SU-DHL-6 (cell line): ENCODE measurements around the gene SPINT3.

Experiments used
- H2AFZ ChIP-seq: fragments of 200-600 bp; sonication (generic); 2 replicates; pipeline ENCODE4 v1.6.1; 2014; ENCODE audit warnings: low read depth, mild to moderate bottlenecking, moderate library complexity, mixed read lengths, antibody characterized with exemption, low read length; ENCODE audit not compliant: severe bottlenecking
- H3F3A ChIP-seq: fragments of 200-600 bp; shearing (Covaris generic); 2 replicates; pipeline ENCODE4 v1.6.0; 2016; ENCODE audit warnings: antibody characterized with exemption, mild to moderate bottlenecking; ENCODE audit not compliant: insufficient read depth
- H3K27ac ChIP-seq: fragments of 200-600 bp; sonication (generic); 2 replicates; pipeline ENCODE4 v1.5.1; 2016; ENCODE audit warnings: low read depth, mild to moderate bottlenecking, low read length, moderate library complexity, mixed read lengths
- H3K27me3 ChIP-seq: fragments of 200-600 bp; sonication (generic), shearing (Covaris generic); 2 replicates; pipeline ENCODE4 v1.6.0; 2014; ENCODE audit warnings: mild to moderate bottlenecking, low read length
- H3K36me3 ChIP-seq: fragments of 200-600 bp; sonication (generic); 2 replicates; pipeline ENCODE4 v1.6.1; 2014; ENCODE audit warnings: mild to moderate bottlenecking, low read length, mixed read lengths
- H3K4me2 ChIP-seq: fragments of 300-600, 200-600 bp; shearing (Covaris generic), sonication (generic); 2 replicates; pipeline ENCODE4 v1.6.0; 2014; ENCODE audit warnings: low read length, low read depth, mild to moderate bottlenecking; ENCODE audit not compliant: poor library complexity, severe bottlenecking
- H3K4me3 ChIP-seq: fragments of 200-600 bp; sonication (generic); 2 replicates; pipeline ENCODE4 v1.5.1; 2014; ENCODE audit warnings: antibody characterized with exemption, low read length, mild to moderate bottlenecking, mixed read lengths; ENCODE audit not compliant: insufficient read depth, poor library complexity, severe bottlenecking
- H3K79me2 ChIP-seq: fragments of 200-600 bp; sonication (generic); 2 replicates; pipeline ENCODE4 v1.6.1; 2014; ENCODE audit warnings: mild to moderate bottlenecking, low read length, moderate library complexity; ENCODE audit not compliant: insufficient read depth
- H3K9ac ChIP-seq: fragments of 200-600 bp; sonication (generic); 2 replicates; pipeline ENCODE4 v1.7.0; 2014; ENCODE audit warnings: mild to moderate bottlenecking, low read length
- H3K9me2 ChIP-seq: fragments of 200-600 bp; sonication (generic); replicated peaks from 2 replicates; pipeline ENCODE4 v1.6.1; 2014; ENCODE audit warnings: low read length; ENCODE audit not compliant: insufficient read depth
- H3K9me3 ChIP-seq: fragments of 200-600 bp; sonication (generic); 2 replicates; pipeline ENCODE4 v1.6.1; 2014; ENCODE audit warnings: low read length, mixed read lengths; ENCODE audit not compliant: insufficient read depth
- H4K20me1 ChIP-seq: fragments of 200-600 bp; sonication (generic); 2 replicates; pipeline ENCODE4 v1.6.1; 2014; ENCODE audit warnings: low read depth, mild to moderate bottlenecking, antibody characterized with exemption, low read length, moderate library complexity, mixed read lengths
- CTCF ChIP-seq: fragments of 200-600 bp; sonication (generic); IDR thresholded peaks from one replicate; pipeline ENCODE4 v1.5.1; 2017; ENCODE audit warnings: antibody characterized with exemption, mild to moderate bottlenecking, low read length, moderate library complexity; ENCODE audit not compliant: insufficient read depth, poor library complexity, severe bottlenecking
- EZH2phosphoT487 ChIP-seq: fragments of 200-600 bp; sonication (generic), shearing (Covaris generic); conservative IDR thresholded peaks from 2 replicates; pipeline ENCODE4 v1.6.1; 2018; ENCODE audit warnings: mild to moderate bottlenecking, antibody characterized with exemption, low read length, moderate library complexity, mixed read lengths

Gene SPINT3

GRCh38 chr20:45467861-45468260, 47.6 kb downstream of the SPINT3 start:
- Histone ChIP-seq H3K27ac (no peak overlapping the region), H3K9ac (no peak overlapping the region), H3K79me2 (no peaks in the 10 kb centered on the region), H3K27me3 (no peaks in the 10 kb centered on the region), H3K4me2 (no peak overlapping the region), H3K9me3 (no peaks in the 10 kb centered on the region), H4K20me1 (no peaks in the 10 kb centered on the region), H3F3A (no peaks in the 10 kb centered on the region), H2AFZ (no peak overlapping the region), H3K4me3 (no peak overlapping the region), H3K9me2 (no peaks in the 10 kb centered on the region), H3K36me3 (no peaks in the 10 kb centered on the region)
- no peak for TF ChIP-seq EZH2phosphoT487
- TF ChIP-seq CTCF: no peak

GRCh38 chr20:45467172-45467571, 48.2 kb downstream of the SPINT3 start:
- H3K9ac ChIP-seq: no peak overlapping the region
- no peaks in the 10 kb centered on the region for H3K9me3 ChIP-seq
- no peaks in the 10 kb centered on the region for H3F3A ChIP-seq
- H3K9me2 ChIP-seq: no peaks in the 10 kb centered on the region
- no peaks in the 10 kb centered on the region for H3K36me3 ChIP-seq
- H4K20me1 ChIP-seq: no peaks in the 10 kb centered on the region
- H3K4me2 ChIP-seq: no peak overlapping the region
- no peak for TF ChIP-seq CTCF
- TF ChIP-seq EZH2phosphoT487: no peak
- no peak overlapping the region for H2AFZ ChIP-seq
- no peaks in the 10 kb centered on the region for H3K27me3 ChIP-seq
- no peak overlapping the region for H3K27ac ChIP-seq
- no peaks in the 10 kb centered on the region for H3K79me2 ChIP-seq
- H3K4me3 ChIP-seq: no peak overlapping the region

- H3K79me2 ChIP-seq: no peaks in the 10 kb centered on the region
- no peak overlapping the region for H3K9ac ChIP-seq
- no peak overlapping the region for H3K4me2 ChIP-seq
- H3K9me3 ChIP-seq: no peaks in the 10 kb centered on the region
- H3K27me3 ChIP-seq: no peaks in the 10 kb centered on the region
- H4K20me1 ChIP-seq: no peaks in the 10 kb centered on the region
- TF ChIP-seq CTCF (no peak), EZH2phosphoT487 (no peak)
- H3K27ac ChIP-seq: no peak overlapping the region
- no peak overlapping the region for H2AFZ ChIP-seq
- no peak overlapping the region for H3K4me3 ChIP-seq
- H3K36me3 ChIP-seq: no peaks in the 10 kb centered on the region
- no peaks in the 10 kb centered on the region for H3K9me2 ChIP-seq
- no peaks in the 10 kb centered on the region for H3F3A ChIP-seq
These were observed 49.7 kb downstream of the SPINT3 start for GRCh38 chr20:45465491-45466266.
